ENCODE data around the gene ING5. TPM values are rescaled to one million over a fixed set of nuclear protein-coding genes. Genes with fewer than 3 reads are reported as not detected.

ING5 gene
- total RNA-seq (29.8 TPM), polyA plus RNA-seq (47.3 TPM)
- long read RNA-seq, donor 1 = 0 reads
- long read RNA-seq, donor 2, full-length matches to known transcripts = 8 of 8 reads
- long read RNA-seq, donor 2, partial matches to known transcripts = 0 of 8 reads
- long read RNA-seq, donor 2, other reads (novel, unspliced or antisense) = 0 of 8 reads
- long read RNA-seq, donor 3, full-length matches to known transcripts = 6 of 6 reads
- long read RNA-seq, donor 3, partial matches to known transcripts = 0 of 6 reads
- long read RNA-seq, donor 3, other reads (novel, unspliced or antisense) = 0 of 6 reads
- long read RNA-seq, donor 4, full-length matches to known transcripts = 6 of 6 reads
- long read RNA-seq, donor 4, partial matches to known transcripts = 0 of 6 reads
- long read RNA-seq, donor 4, other reads (novel, unspliced or antisense) = 0 of 6 reads
- long read RNA-seq, donor 5, full-length matches to known transcripts = 11 of 11 reads
- long read RNA-seq, donor 5, partial matches to known transcripts = 0 of 11 reads
- long read RNA-seq, donor 5, other reads (novel, unspliced or antisense) = 0 of 11 reads
- long read RNA-seq, donor 6, full-length matches to known transcripts = 7 of 7 reads
- long read RNA-seq, donor 6, partial matches to known transcripts = 0 of 7 reads
- long read RNA-seq, donor 6, other reads (novel, unspliced or antisense) = 0 of 7 reads
- long read RNA-seq, donor 7, full-length matches to known transcripts = 4 of 14 reads
- long read RNA-seq, donor 7, partial matches to known transcripts = 10 of 14 reads
- long read RNA-seq, donor 7, other reads (novel, unspliced or antisense) = 0 of 14 reads
- long read RNA-seq, donor 8 = 0 reads
- long read RNA-seq, donor 9, full-length matches to known transcripts = 4 of 4 reads
- long read RNA-seq, donor 9, partial matches to known transcripts = 0 of 4 reads
- long read RNA-seq, donor 9, other reads (novel, unspliced or antisense) = 0 of 4 reads
- long read RNA-seq, donor 10, full-length matches to known transcripts = 6 of 6 reads
- long read RNA-seq, donor 10, partial matches to known transcripts = 0 of 6 reads
- long read RNA-seq, donor 10, other reads (novel, unspliced or antisense) = 0 of 6 reads

GRCh38 chr2:241701399-241702154 is at the start of gene ING5:
ING5 (plus strand) TSS chr2:241702039; CDS start chr2:241702066, 27 bp downstream.
- H3K4me1 ChIP-seq (ENCODE audit: control insufficient read depth in 2 of 2, insufficient read depth in 2 of 2, low read length in 2 of 2) = peaks cover 8 to 20% of the 10 kb centered on the region in 2 donors
- peaks cover 17 to 19% of the 10 kb centered on the region in 2 donors for H3K36me3 ChIP-seq (ENCODE audit: control insufficient read depth in 2 of 2, insufficient read depth in 2 of 2, low read length in 1 of 2)
- H3K27ac ChIP-seq (ENCODE audit: low read depth in 1 of 2, low read length in 1 of 2) = peak within 1 kb of the TSS; percentile 78 to 93
- H3K27me3 ChIP-seq (ENCODE audit: control insufficient read depth in 2 of 2, insufficient read depth in 1 of 2, low read length in 1 of 2) = no peaks in the 10 kb centered on the region
- peak; percentile 47 to 97 (median 91) for DNase-seq (ENCODE audit: low read depth in 6 of 9, low spot score in 9 of 9)
- H3K9me3 ChIP-seq (ENCODE audit: control insufficient read depth in 2 of 2, insufficient read depth in 1 of 2, low read length in 1 of 2) = peaks cover 6 to 11% of the 10 kb centered on the region in 2 donors
- peak within 1 kb of the TSS; percentile 67 to 98 for H3K4me3 ChIP-seq (ENCODE audit: low read length in 2 of 2)
- under 1% methylated on average over 96 of the region's 96 CpGs for WGBS

GRCh38 chr2:241652142-241652541 is 49.7 kb upstream of the ING5 start:
- no peak for DNase-seq (ENCODE audit: low read depth in 6 of 9, low spot score in 9 of 9)
- no peak overlapping the region for H3K27ac ChIP-seq (ENCODE audit: low read depth in 1 of 2, low read length in 1 of 2)
- H3K27me3 ChIP-seq (ENCODE audit: control insufficient read depth in 2 of 2, insufficient read depth in 1 of 2, low read length in 1 of 2) = no peaks in the 10 kb centered on the region
- no peaks in the 10 kb centered on the region for H3K4me1 ChIP-seq (ENCODE audit: control insufficient read depth in 2 of 2, insufficient read depth in 2 of 2, low read length in 2 of 2)
- peaks cover 42 to 55% of the 10 kb centered on the region in 2 donors for H3K36me3 ChIP-seq (ENCODE audit: control insufficient read depth in 2 of 2, insufficient read depth in 2 of 2, low read length in 1 of 2)
- 97% methylated on average over 9 of the region's 9 CpGs for WGBS
- H3K9me3 ChIP-seq (ENCODE audit: control insufficient read depth in 2 of 2, insufficient read depth in 1 of 2, low read length in 1 of 2) = no peaks in the 10 kb centered on the region
- no peak overlapping the region for H3K4me3 ChIP-seq (ENCODE audit: low read length in 2 of 2)

DNA sequence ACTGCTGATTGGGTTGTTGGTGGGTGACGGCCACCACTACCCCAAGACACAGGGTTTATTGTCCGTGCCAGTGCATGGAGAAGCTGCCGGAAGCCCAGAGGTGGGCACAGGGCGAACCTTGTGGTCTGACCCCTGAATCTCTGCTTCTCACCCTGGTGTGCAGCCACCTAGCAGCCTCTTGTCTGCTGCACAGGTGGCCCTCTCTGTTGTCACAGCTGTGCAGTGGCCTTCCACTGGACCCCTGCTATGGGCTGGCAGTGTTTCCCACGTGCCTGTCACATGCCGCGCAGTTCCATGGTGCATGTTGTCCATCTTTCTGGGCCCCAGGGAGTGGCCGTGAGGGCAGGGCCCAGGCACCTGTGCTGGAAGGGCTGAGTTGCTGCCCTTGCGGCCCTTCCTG is 49.1 kb upstream of the ING5 start:
- no peak for DNase-seq (ENCODE audit: low read depth in 6 of 9, low spot score in 9 of 9)

GRCh38 chr2:241653210-241653750 is 48.6 kb upstream of the ING5 start:
- Histone ChIP-seq H3K4me3 (ENCODE audit: low read length in 2 of 2) (no peak overlapping the region), H3K4me1 (ENCODE audit: control insufficient read depth in 2 of 2, insufficient read depth in 2 of 2, low read length in 2 of 2) (no peaks in the 10 kb centered on the region), H3K27me3 (ENCODE audit: control insufficient read depth in 2 of 2, insufficient read depth in 1 of 2, low read length in 1 of 2) (no peaks in the 10 kb centered on the region), H3K27ac (ENCODE audit: low read depth in 1 of 2, low read length in 1 of 2) (no peak overlapping the region), H3K9me3 (ENCODE audit: control insufficient read depth in 2 of 2, insufficient read depth in 1 of 2, low read length in 1 of 2) (no peaks in the 10 kb centered on the region), H3K36me3 (ENCODE audit: control insufficient read depth in 2 of 2, insufficient read depth in 2 of 2, low read length in 1 of 2) (peaks cover 48 to 60% of the 10 kb centered on the region in 2 donors)
- 99% methylated on average over 13 of the region's 13 CpGs for WGBS
- no peak for DNase-seq (ENCODE audit: low read depth in 6 of 9, low spot score in 9 of 9)

More for the DNA sequence above, 49.1 kb upstream of the ING5 start:
- Histone ChIP-seq H3K4me1 (ENCODE audit: control insufficient read depth in 2 of 2, insufficient read depth in 2 of 2, low read length in 2 of 2) (no peaks in the 10 kb centered on the region), H3K27ac (ENCODE audit: low read depth in 1 of 2, low read length in 1 of 2) (no peak overlapping the region), H3K36me3 (ENCODE audit: control insufficient read depth in 2 of 2, insufficient read depth in 2 of 2, low read length in 1 of 2) (peaks cover 45 to 55% of the 10 kb centered on the region in 2 donors), H3K27me3 (ENCODE audit: control insufficient read depth in 2 of 2, insufficient read depth in 1 of 2, low read length in 1 of 2) (no peaks in the 10 kb centered on the region), H3K4me3 (ENCODE audit: low read length in 2 of 2) (no peak overlapping the region), H3K9me3 (ENCODE audit: control insufficient read depth in 2 of 2, insufficient read depth in 1 of 2, low read length in 1 of 2) (no peaks in the 10 kb centered on the region)
- 99% methylated on average over 9 of the region's 9 CpGs for WGBS

DNA sequence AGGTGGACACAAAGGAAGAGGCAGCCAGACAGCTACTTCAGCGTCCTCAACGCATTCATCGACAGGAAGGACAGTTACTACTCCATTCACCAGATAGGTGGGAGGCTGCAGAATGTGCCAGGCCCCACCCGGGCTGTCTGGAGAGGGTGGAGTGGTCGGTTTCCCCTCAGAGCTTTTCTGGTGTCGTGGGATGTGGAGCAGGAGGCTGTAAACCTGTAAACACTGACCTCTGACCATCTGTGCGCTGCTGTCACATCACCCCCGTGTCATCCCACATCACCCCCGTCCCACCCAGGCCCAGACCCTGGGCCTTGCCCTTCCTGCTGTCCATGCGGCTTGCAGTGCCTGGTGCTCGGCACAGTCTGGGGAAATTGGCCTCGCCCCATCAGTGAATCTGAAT is 47.3 kb upstream of the ING5 start:
- DNase-seq (ENCODE audit: low read depth in 6 of 9, low spot score in 9 of 9) = no peak
- no peak overlapping the region for H3K4me3 ChIP-seq (ENCODE audit: low read length in 2 of 2)
- H3K36me3 ChIP-seq (ENCODE audit: control insufficient read depth in 2 of 2, insufficient read depth in 2 of 2, low read length in 1 of 2) = peaks cover 56 to 69% of the 10 kb centered on the region in 2 donors
- H3K27me3 ChIP-seq (ENCODE audit: control insufficient read depth in 2 of 2, insufficient read depth in 1 of 2, low read length in 1 of 2) = no peaks in the 10 kb centered on the region
- H3K27ac ChIP-seq (ENCODE audit: low read depth in 1 of 2, low read length in 1 of 2) = no peak overlapping the region
- 98% methylated on average over 12 of the region's 12 CpGs for WGBS
- H3K9me3 ChIP-seq (ENCODE audit: control insufficient read depth in 2 of 2, insufficient read depth in 1 of 2, low read length in 1 of 2) = no peaks in the 10 kb centered on the region
- H3K4me1 ChIP-seq (ENCODE audit: control insufficient read depth in 2 of 2, insufficient read depth in 2 of 2, low read length in 2 of 2) = no peaks in the 10 kb centered on the region

GRCh38 chr2:241655516-241656189 is 46.2 kb upstream of the ING5 start:
- no peak for DNase-seq (ENCODE audit: low read depth in 6 of 9, low spot score in 9 of 9)
- WGBS = 98% methylated on average over 17 of the region's 17 CpGs
- H3K9me3 ChIP-seq (ENCODE audit: control insufficient read depth in 2 of 2, insufficient read depth in 1 of 2, low read length in 1 of 2) = no peaks in the 10 kb centered on the region
- no peaks in the 10 kb centered on the region for H3K27me3 ChIP-seq (ENCODE audit: control insufficient read depth in 2 of 2, insufficient read depth in 1 of 2, low read length in 1 of 2)
- H3K4me1 ChIP-seq (ENCODE audit: control insufficient read depth in 2 of 2, insufficient read depth in 2 of 2, low read length in 2 of 2) = no peaks in the 10 kb centered on the region
- H3K36me3 ChIP-seq (ENCODE audit: control insufficient read depth in 2 of 2, insufficient read depth in 2 of 2, low read length in 1 of 2) = peaks cover 63 to 75% of the 10 kb centered on the region in 2 donors
- H3K27ac ChIP-seq (ENCODE audit: low read depth in 1 of 2, low read length in 1 of 2) = no peak overlapping the region
- no peak overlapping the region for H3K4me3 ChIP-seq (ENCODE audit: low read length in 2 of 2)

GRCh38 chr2:241656190-241656741 is 45.6 kb upstream of the ING5 start:
- no peak for DNase-seq (ENCODE audit: low read depth in 6 of 9, low spot score in 9 of 9)
- no peak overlapping the region for H3K27ac ChIP-seq (ENCODE audit: low read depth in 1 of 2, low read length in 1 of 2)
- H3K27me3 ChIP-seq (ENCODE audit: control insufficient read depth in 2 of 2, insufficient read depth in 1 of 2, low read length in 1 of 2) = no peaks in the 10 kb centered on the region
- 98% methylated on average over 13 of the region's 13 CpGs for whole genome bisulfite sequencing
- no peaks in the 10 kb centered on the region for H3K9me3 ChIP-seq (ENCODE audit: control insufficient read depth in 2 of 2, insufficient read depth in 1 of 2, low read length in 1 of 2)
- H3K4me3 ChIP-seq (ENCODE audit: low read length in 2 of 2) = no peak overlapping the region
- no peaks in the 10 kb centered on the region for H3K4me1 ChIP-seq (ENCODE audit: control insufficient read depth in 2 of 2, insufficient read depth in 2 of 2, low read length in 2 of 2)
- H3K36me3 ChIP-seq (ENCODE audit: control insufficient read depth in 2 of 2, insufficient read depth in 2 of 2, low read length in 1 of 2) = peaks cover 67 to 75% of the 10 kb centered on the region in 2 donors
